Activated CD4-positive, CD25-positive, alpha-beta regulatory T cell treated with anti-CD3 and anti-CD28 coated beads, Interleukin-2, amount 50 U/mL, for 72 hours (primary cell): ENCODE measurements around the gene C1QTNF6.

Source experiments
- DNase-seq: peaks from one replicate; pipeline ENCODE4 v3.0.0; 2021

Gene C1QTNF6

GRCh38 chr22:37223965-37224551 is 36.0 kb upstream of the C1QTNF6 start:
- no peak for DNase-seq

- peak; percentile 50 for DNase-seq
Measured at GRCh38 chr22:37222440-37222971, 34.5 kb upstream of the C1QTNF6 start.

- DNase-seq, result no peak
Measured at GRCh38 chr22:37221424-37222333, 33.6 kb upstream of the C1QTNF6 start.

GRCh38 chr22:37220543-37220981 is 32.5 kb upstream of the C1QTNF6 start:
- no peak for DNase-seq

- DNase-seq, result no peak
Measured at GRCh38 chr22:37219533-37219932, 31.5 kb upstream of the C1QTNF6 start.

GRCh38 chr22:37218771-37219411 is 30.8 kb upstream of the C1QTNF6 start:
- no peak for DNase-seq

- no peak for DNase-seq
Measured at GRCh38 chr22:37218399-37218770, 30.3 kb upstream of the C1QTNF6 start.

- no peak for DNase-seq
Measured at GRCh38 chr22:37215890-37216289, 27.8 kb upstream of the C1QTNF6 start.

GRCh38 chr22:37214731-37215030 is 26.6 kb upstream of the C1QTNF6 start:
- DNase-seq, result no peak

GRCh38 chr22:37213941-37214730 is 26.1 kb upstream of the C1QTNF6 start:
- DNase-seq, result no peak

GRCh38 chr22:37213218-37213855 is 25.3 kb upstream of the C1QTNF6 start:
- peak; percentile 28 for DNase-seq

GRCh38 chr22:37212174-37212906 is 24.3 kb upstream of the C1QTNF6 start, which contains the start of gene SSTR3:
TSS of gene SSTR3 (minus strand) at chr22:37212477. CDS start at chr22:37207803, 4,674 bp downstream.
- DNase-seq, result no peak

GRCh38 chr22:37211866-37212173 is 23.8 kb upstream of the C1QTNF6 start:
- DNase-seq, result no peak

- peak; percentile 25 for DNase-seq
Measured at GRCh38 chr22:37211075-37211865, 23.2 kb upstream of the C1QTNF6 start.

GRCh38 chr22:37210041-37210803 is 22.2 kb upstream of the C1QTNF6 start:
- DNase-seq, result peak; percentile 28

GRCh38 chr22:37209140-37209845 is 21.2 kb upstream of the C1QTNF6 start:
- peak; percentile 25 for DNase-seq

GRCh38 chr22:37208401-37209139 is 20.5 kb upstream of the C1QTNF6 start:
- peak; percentile 24 for DNase-seq

GRCh38 chr22:37207981-37208380 is 19.9 kb upstream of the C1QTNF6 start:
- DNase-seq, result peak; percentile 30
